Endothelial cell of umbilical vein (primary cell): ENCODE data around the gene TUBGCP2. TPM values are rescaled to one million over a fixed set of nuclear protein-coding genes. Genes with fewer than 3 reads are reported as not detected.

Source experiments
- BruUV-seq: library from RNA; stranded (reverse); fragments of 400-500 nt; replicated peaks from 2 replicates; lab custom pipeline; 2021; lab: Mats Ljungman, UMichigan
- CTCF ChIA-PET: fragments of 300-600, 350-600 bp; sonication (Branson Sonifier 250); formaldehyde crosslinking; loops from one replicate; lab custom pipeline; 2021; ENCODE audit warnings: antibody characterized with exemption, inconsistent platforms; lab: Charles Lee
- POLR2A ChIA-PET: fragments of 300-600, 350-600 bp; sonication (Branson Sonifier 250); formaldehyde crosslinking; loops from one replicate; lab custom pipeline; 2021; ENCODE audit warnings: antibody characterized with exemption, inconsistent platforms; lab: Charles Lee
- DNase-seq: peaks from one replicate; pipeline ENCODE4 v3.0.0-alpha.2; 2011; ENCODE audit warnings: low read depth, low spot score
- FAIRE-seq: peaks from 2 replicates; lab custom pipeline; 2011; peaks lifted over from hg19 to GRCh38; lab: Jason Lieb, UNC
- H2AFZ ChIP-seq: 2 replicates; pipeline ENCODE4 v1.6.0; 2012; ENCODE audit warnings: low read depth, low read length, control low read depth, inconsistent platforms
- H3K27ac ChIP-seq: 2 replicates; pipeline ENCODE4 v1.5.1; 2011; ENCODE audit warnings: low read depth, mild to moderate bottlenecking, control low read depth, low read length, moderate library complexity; ENCODE audit not compliant: insufficient read depth
- H3K27me3 ChIP-seq, 2 experiments: 2 replicates each; pipeline versions ENCODE4 v1.6.0 to v1.6.1; 2011; ENCODE audit warnings: low read length in 2 of 2, mixed read lengths in 1 of 2; ENCODE audit not compliant: control insufficient read depth in 2 of 2, insufficient read depth in 2 of 2
- H3K36me3 ChIP-seq, 2 experiments: 2 replicates in 1 of 2; 3 replicates in 1 of 2; pipeline ENCODE4 v1.5.1; 2011; ENCODE audit warnings: low read length in 2 of 2, mild to moderate bottlenecking in 1 of 2, moderate library complexity in 1 of 2; ENCODE audit not compliant: control insufficient read depth in 2 of 2, insufficient read depth in 2 of 2; ENCODE audit errors: extremely low read depth in 1 of 2
- H3K4me1 ChIP-seq: 3 replicates; pipeline ENCODE4 v1.5.1; 2011; ENCODE audit warnings: mild to moderate bottlenecking, low read length; ENCODE audit not compliant: control insufficient read depth, insufficient read depth; ENCODE audit errors: extremely low read depth
- H3K4me2 ChIP-seq: 2 replicates; pipeline ENCODE4 v1.6.1; 2011; ENCODE audit warnings: low read length, control low read depth, mixed read lengths; ENCODE audit not compliant: insufficient read depth
- H3K4me3 ChIP-seq, 3 experiments: fragments of 200-600 bp in 1 of 3; sonication (generic), shearing (Covaris generic) in 1 of 3; replicated peaks in 1 of 3; 2 replicates each; pipeline ENCODE4 v1.5.1; 2011 to 2016; ENCODE audit warnings: control low read depth in 3 of 3, low read length in 3 of 3, mild to moderate bottlenecking in 2 of 3, inconsistent platforms in 1 of 3, low read depth in 1 of 3, moderate library complexity in 1 of 3; ENCODE audit not compliant: insufficient read depth in 1 of 3
- H3K79me2 ChIP-seq: 2 replicates; pipeline ENCODE4 v1.6.0; 2012; ENCODE audit warnings: low read length, inconsistent platforms; ENCODE audit not compliant: control insufficient read depth, insufficient read depth
- H3K9ac ChIP-seq: replicated peaks from 2 replicates; pipeline ENCODE3; 2011; ENCODE audit warnings: low read length, control low read depth; ENCODE audit not compliant: insufficient read depth; ENCODE audit errors: extremely low read depth
- H3K9me1 ChIP-seq: replicated peaks from 3 replicates; pipeline ENCODE4 v1.6.0; 2011; ENCODE audit warnings: mild to moderate bottlenecking, low read length; ENCODE audit not compliant: control insufficient read depth, insufficient read depth; ENCODE audit errors: extremely low read depth
- H3K9me3 ChIP-seq: replicated peaks from 2 replicates; pipeline ENCODE4 v1.5.1; 2012; ENCODE audit warnings: low read length, inconsistent platforms; ENCODE audit not compliant: control insufficient read depth, insufficient read depth
- H4K20me1 ChIP-seq: replicated peaks from 2 replicates; pipeline ENCODE3; 2011; ENCODE audit warnings: mild to moderate bottlenecking, low read length; ENCODE audit not compliant: control insufficient read depth, insufficient read depth; ENCODE audit errors: extremely low read depth
- EZH2 ChIP-seq: IDR thresholded peaks from 2 replicates; pipeline ENCODE4 v1.6.1; 2012; ENCODE audit warnings: borderline replicate concordance, low read depth, mild to moderate bottlenecking, moderate library complexity, low read length, inconsistent platforms; ENCODE audit not compliant: severe bottlenecking
- FOS ChIP-seq: IDR thresholded peaks from 2 replicates; pipeline ENCODE4 v1.6.1; 2011; ENCODE audit warnings: mild to moderate bottlenecking, low read length, moderate library complexity, borderline replicate concordance; ENCODE audit not compliant: insufficient read depth
- GATA2 ChIP-seq: IDR thresholded peaks from 2 replicates; pipeline ENCODE4 v1.7.0; 2011; ENCODE audit warnings: low read depth, mild to moderate bottlenecking, moderate library complexity, mixed read lengths, low read length; ENCODE audit not compliant: insufficient read length, insufficient read depth
- JUN ChIP-seq: IDR thresholded peaks from 2 replicates; pipeline ENCODE4 v1.6.1; 2011; ENCODE audit warnings: borderline replicate concordance, low read depth; ENCODE audit not compliant: insufficient read length, insufficient read depth
- MYC ChIP-seq: IDR thresholded peaks from one replicate; pipeline ENCODE4 v1.6.1; 2011; ENCODE audit warnings: mild to moderate bottlenecking, low read depth, low read length
- POLR2A ChIP-seq: IDR thresholded peaks from 2 replicates; pipeline ENCODE4 v1.6.1; 2012; ENCODE audit warnings: low read depth, mild to moderate bottlenecking, control low read depth, low read length
- POLR2AphosphoS5 ChIP-seq: IDR thresholded peaks from 2 replicates; pipeline ENCODE4 v1.6.1; 2012; ENCODE audit warnings: low read depth, mild to moderate bottlenecking, control low read depth, low read length, moderate library complexity; ENCODE audit not compliant: insufficient read depth
- dilution Hi-C: fragments of 300-500 bp; cut with MboI; formaldehyde crosslinking; loops from one replicate; pipeline ENCODE4 v1.15.0; 2019; ENCODE audit warnings: low sequenced_read_pairs; ENCODE audit not compliant: extremely low pct_ligation_motif_present
- intact Hi-C: fragments of 100-400 bp; cut with micrococcal nuclease; formaldehyde crosslinking; loops from one replicate; pipeline ENCODE4 v1.10.0; 2022
- polyA plus RNA-seq, 4 experiments: library from polyadenylated mRNA; depleted of rRNA in 3 of 4; stranded (reverse) in 3 of 4; unstranded in 1 of 4; fragments of >200 nt; gene quantifications; 2 replicates each; pipeline versions ENCODE4 v1.2.1 to v1.2.3, GENCODE V29; 2011 to 2012; ENCODE audit warnings: missing spikeins in 1 of 4
- total RNA-seq: library from RNA; stranded (reverse); gene quantifications from 2 replicates; pipeline ENCODE4 v1.2.3, GENCODE V29; 2021
- TF ChIP-seq, protein P1 (sequence below): IDR thresholded peaks from 2 replicates; pipeline ENCODE4 v1.6.1; 2011; ENCODE audit not compliant: insufficient read depth, insufficient read length
- TF ChIP-seq, protein P2 (sequence below), 2 donors: IDR thresholded peaks; 1 replicate in 1 of 2; 2 replicates in 1 of 2; pipeline ENCODE4 v1.5.1; 2011; ENCODE audit warnings: low read length in 2 of 2, mild to moderate bottlenecking in 2 of 2, moderate library complexity in 2 of 2, control low read depth in 1 of 2, inconsistent platforms in 1 of 2, low read depth in 1 of 2; ENCODE audit not compliant: insufficient read depth in 1 of 2; ENCODE audit errors: extremely low read depth in 1 of 2

The TUBGCP2 gene
- total and polyA plus RNA-seq, 2 donors (not counting 3 experiments of a cell fraction or from before 2014, with no cell fraction given), result 37.1 to 53.1 TPM

DNA sequence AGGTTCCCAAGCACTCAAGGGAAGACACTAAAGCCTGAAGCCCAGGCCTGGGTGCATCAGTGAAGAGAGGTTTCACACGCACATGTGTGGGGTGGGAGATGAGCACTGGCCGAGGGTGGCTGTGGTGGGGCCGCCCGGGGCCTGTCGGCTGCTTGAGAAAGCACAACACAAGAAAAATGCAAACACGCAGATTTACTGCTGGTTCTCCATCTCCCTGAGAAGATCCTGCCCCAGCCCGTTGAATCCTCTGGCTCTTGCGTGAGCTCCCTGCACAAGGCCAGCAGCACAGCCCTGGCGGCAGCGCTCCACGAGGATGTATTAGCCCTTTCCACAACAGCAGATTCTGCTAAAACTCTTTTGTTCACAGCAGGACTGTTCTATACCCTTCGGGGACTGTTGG is 6.2 kb upstream of the TUBGCP2 start:
- DNase-seq, result no peak
- BruUV-seq, result no TSS peak
- intact Hi-C loops, result loop anchor here (5.0 kb wide), 1 partner anchor 413 kb away; no protein-coding TSS in a partner anchor
- POLR2A ChIA-PET, result no interaction called here
- Histone ChIP-seq H3K9me1 (no peaks in the 10 kb centered on the region), H3K4me3 (no peak overlapping the region), H3K9ac (no peak overlapping the region), H3K36me3 (peaks cover 3 to 5% of the 10 kb centered on the region in 2 experiments), H3K27ac (no peak overlapping the region), H3K4me2 (no peak overlapping the region), H4K20me1 (no peaks in the 10 kb centered on the region), H3K27me3 (peaks cover 0 to 3% of the 10 kb centered on the region in 2 experiments), H3K9me3 (no peaks in the 10 kb centered on the region), H2AFZ (no peak overlapping the region), H3K4me1 (no peaks in the 10 kb centered on the region), H3K79me2 (no peaks in the 10 kb centered on the region)
- FAIRE-seq, result no peak
- TF ChIP-seq, protein P1, sequence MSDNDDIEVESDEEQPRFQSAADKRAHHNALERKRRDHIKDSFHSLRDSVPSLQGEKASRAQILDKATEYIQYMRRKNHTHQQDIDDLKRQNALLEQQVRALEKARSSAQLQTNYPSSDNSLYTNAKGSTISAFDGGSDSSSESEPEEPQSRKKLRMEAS, result no peak
- TF ChIP-seq, protein P2, sequence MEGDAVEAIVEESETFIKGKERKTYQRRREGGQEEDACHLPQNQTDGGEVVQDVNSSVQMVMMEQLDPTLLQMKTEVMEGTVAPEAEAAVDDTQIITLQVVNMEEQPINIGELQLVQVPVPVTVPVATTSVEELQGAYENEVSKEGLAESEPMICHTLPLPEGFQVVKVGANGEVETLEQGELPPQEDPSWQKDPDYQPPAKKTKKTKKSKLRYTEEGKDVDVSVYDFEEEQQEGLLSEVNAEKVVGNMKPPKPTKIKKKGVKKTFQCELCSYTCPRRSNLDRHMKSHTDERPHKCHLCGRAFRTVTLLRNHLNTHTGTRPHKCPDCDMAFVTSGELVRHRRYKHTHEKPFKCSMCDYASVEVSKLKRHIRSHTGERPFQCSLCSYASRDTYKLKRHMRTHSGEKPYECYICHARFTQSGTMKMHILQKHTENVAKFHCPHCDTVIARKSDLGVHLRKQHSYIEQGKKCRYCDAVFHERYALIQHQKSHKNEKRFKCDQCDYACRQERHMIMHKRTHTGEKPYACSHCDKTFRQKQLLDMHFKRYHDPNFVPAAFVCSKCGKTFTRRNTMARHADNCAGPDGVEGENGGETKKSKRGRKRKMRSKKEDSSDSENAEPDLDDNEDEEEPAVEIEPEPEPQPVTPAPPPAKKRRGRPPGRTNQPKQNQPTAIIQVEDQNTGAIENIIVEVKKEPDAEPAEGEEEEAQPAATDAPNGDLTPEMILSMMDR (IDR thresholded peaks at IDR 0.05; ENCODE audit: extremely low read depth in 1 of 2, insufficient read depth in 1 of 2, low read depth in 1 of 2, low read length in 2 of 2), result no peak
- TF ChIP-seq FOS (no peak), EZH2 (no peak), POLR2A (no peak), MYC (no peak), GATA2 (no peak), POLR2AphosphoS5 (no peak), JUN (no peak)
- CTCF ChIA-PET, result interaction anchor here (0.9 to 3.6 kb wide), 3 partner anchors 10 to 660 kb away, joined by 3 to 13 read pairs (median 7); no protein-coding TSS in a partner anchor
- dilution Hi-C loops, result no loop called here
